GM21423 (cell line): ENCODE data around the gene SORL1-AS1.

ENCODE experiments used
- ATAC-seq: cut with Tn5 transposase; IDR thresholded peaks from one replicate; pipeline ENCODE4 v1.9.1; 2021; ENCODE audit warnings: mild to moderate bottlenecking, moderate library complexity; ENCODE audit not compliant: unreplicated experiment

SORL1-AS1 gene

DNA sequence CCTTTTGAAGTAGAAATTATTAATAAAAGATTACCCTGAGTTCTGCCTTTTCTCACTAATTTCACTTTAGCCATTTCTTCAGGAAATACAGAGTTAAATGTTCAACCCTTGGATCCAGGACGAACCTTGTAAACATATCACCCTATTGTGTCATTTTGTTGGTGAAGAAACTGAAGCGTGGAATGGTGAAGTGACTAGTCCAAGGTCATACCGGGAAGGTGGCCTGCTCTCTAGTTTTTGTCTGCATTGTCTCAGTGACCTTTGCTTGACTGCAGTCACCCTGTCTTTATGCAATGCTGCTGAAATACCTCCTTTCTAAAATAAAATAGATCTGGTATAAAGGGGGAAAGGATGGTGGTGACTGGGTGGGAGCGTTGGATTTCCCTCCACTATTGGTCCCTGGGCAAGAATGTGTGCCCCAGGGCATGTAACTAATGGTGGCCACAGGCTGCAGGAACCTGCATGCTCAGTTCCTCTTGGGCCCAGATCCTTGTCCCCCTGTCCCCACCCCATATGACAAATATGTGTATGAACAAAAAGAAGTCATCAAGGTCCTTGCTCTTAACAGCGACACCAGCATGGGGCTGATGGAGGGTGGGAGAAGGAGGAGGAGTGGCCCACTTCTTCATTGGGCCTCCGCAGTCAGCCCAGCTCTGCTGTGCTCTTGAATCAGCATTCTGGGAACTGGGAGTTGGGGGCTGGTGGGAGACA, 977 bp upstream of the SORL1-AS1 start:
- ATAC-seq: no peak

DNA sequence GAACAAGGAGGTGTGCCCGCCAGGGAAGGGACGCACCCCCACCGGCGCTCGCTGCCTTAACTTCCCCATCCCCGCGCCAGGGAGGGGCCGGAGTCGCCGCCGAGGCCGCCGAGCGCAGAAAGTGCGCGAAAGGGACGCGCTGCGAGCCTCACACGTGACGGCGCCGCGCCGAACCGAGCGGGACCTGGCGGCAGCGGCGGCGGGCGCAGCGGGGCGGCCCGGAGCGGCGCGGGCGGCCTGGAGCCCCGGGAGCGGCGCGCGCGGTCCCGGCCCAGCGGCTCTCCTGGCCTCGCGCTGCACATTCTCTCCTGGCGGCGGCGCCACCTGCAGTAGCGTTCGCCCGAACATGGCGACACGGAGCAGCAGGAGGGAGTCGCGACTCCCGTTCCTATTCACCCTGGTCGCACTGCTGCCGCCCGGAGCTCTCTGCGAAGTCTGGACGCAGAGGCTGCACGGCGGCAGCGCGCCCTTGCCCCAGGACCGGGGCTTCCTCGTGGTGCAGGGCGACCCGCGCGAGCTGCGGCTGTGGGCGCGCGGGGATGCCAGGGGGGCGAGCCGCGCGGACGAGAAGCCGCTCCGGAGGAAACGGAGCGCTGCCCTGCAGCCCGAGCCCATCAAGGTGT, 670 bp downstream of the SORL1-AS1 start, which contains the start of gene SORL1:
TSS of gene SORL1 (plus strand) at position 329 of the 623 bp plus-strand sequence. CDS start at position 347, 18 bp downstream.
- peak; percentile 58 for ATAC-seq

DNA sequence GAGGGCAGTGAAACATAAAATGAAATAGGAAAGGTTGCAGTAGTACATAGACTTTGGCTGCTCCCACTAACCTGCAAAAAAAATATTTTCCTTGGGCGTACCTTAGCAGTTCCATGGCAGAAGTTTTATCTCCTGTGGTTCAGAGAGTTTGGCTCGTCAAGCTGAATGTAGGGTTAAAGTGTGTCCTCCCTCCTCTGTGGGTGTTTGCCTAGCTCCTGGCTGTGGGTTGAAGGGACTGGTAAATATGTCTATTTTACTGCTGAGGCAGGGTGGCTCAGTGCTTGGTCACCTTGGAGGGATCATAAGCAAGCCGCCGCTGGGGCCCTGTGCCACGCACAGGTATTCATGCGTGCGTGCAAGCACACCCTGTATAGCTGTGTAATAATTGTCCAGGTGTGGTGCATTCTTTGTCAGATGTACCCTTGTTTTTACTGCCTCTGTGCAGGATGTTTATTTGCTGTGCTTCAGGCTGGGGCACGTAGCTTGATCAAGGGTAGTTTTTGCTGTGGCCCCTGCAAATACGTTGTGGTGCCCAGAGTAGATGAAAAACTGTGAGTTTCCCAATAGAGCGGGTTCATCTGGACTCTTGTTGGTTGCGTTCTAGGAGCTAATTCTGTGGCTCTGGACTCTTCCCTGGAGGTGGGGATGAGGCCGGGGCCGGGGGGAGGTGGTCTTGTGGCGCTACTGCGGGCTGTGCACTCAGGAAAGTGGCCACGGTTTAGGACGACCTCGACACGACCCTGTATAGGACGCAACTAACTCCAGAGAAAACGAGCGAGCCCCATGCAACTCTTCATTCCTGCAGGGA, 1.4 kb downstream of the SORL1-AS1 start:
- no peak for ATAC-seq

DNA sequence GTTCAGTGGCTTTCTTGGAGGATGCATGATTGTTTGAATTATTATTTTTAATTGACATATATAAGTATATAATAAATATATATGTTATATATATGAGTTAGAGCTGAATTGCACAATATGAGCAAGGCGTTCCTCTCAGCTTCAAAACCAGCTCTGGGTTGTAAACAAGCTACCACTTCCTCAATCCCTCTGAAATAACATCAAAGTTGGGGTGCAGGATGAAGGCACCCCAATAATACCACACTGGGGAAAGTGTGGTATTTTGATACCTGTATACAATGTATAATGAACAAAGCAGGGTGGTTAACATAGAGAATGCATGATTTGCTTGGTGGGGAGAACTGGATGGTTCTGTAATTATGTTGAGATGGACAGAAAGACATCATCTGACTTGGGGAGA, 2.4 kb downstream of the SORL1-AS1 start:
- ATAC-seq: no peak

DNA sequence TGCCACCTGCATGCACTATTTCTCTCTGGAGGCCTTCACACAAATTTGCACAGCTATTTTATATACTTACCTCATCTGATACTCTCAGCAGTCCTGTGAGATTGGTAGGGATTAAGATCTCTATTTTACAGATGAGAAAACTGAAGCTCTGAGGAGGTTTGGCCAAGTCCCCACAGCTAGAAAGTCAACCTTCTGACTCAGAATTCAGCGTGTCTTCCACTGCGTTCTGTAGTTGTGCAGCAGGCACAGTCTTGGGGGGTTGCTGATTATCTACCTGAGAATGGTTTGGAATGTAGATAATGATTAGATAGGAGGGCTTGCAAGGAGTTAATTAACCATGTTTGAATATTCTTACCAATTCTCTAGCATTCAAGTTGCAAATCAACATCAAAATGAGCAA, 3.1 kb downstream of the SORL1-AS1 start:
- no peak for ATAC-seq

DNA sequence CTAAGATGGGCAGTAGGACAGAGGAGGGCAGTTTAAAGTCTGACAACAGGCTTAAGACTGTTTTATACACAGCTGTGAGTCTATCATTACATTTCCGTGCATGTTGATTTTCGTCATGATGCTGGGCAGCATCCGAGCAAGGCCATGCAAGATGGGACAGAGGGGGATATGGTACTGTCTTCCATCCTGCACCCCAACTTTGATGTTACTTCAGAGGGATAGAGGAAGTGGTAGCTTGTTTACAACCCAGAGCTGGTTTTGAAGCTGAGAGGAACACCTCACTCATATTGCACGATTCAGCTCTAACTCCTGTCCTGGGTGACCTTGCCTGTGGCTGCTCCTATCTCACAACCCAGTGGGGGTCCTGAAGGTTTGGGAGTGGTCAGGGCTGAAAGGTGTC, 3.6 kb downstream of the SORL1-AS1 start:
- ATAC-seq: no peak

DNA sequence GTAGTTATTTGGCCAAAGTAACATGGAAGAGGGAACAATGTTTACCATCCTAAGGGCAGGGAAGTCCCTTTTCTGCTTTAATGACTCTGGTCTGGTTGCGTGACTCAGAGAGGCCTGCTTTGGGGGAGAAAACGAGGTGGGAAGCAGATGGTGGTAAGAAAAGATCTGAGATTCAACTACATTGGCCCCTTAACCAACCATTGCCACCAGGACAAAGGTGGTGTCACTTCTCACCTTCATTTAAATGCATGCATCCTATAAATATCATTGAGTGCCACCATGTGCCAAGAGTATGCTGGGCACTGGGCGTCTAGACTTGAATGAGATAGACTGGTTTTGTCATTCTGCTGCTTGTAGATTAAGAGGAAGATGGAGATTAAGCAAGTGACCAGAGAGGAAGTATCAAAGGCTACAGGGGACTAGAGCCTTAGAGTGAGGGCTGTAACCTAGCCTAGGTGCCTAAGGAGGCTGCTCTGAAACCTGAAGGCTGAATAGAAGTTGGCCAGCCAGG, 4.3 kb downstream of the SORL1-AS1 start:
- no peak for ATAC-seq

DNA sequence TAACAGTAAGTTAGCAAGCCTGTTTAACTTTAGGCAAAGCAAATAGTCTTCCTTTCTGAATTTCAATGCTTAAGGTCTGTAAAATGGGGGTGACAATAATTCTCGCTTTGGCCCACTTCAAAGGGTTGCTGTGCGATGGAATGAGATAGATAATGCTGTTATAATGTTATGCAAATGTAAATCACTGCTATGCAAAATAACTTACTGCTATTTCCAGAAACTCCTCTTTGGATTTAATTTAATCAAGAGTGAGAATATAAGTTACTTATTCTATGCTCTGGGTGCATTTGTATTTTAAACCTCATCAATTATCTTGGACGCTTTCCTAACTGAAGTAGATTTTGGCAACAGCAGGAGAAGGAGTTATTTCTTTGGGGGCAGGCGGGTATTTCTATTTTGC, 4.8 kb downstream of the SORL1-AS1 start:
- ATAC-seq: no peak

DNA sequence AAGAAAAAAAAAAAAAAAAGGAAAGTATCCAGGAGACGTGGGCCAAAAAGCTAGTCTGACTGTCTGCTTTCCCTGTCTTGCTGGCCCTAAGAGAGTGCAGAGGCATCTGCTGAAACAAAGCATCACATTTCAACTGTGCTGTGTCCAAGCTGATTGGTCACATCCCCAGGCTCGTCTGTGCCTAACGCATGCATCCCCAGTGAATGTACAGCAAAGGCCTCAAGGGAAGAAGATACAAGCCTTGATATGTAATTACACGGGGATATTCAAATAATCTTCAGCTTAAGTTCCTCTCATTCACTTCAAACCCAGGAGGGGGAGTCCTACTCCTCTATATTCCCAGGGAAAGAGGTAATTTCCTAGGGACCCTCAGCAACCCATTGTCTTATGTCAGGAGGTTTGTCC, 6.0 kb downstream of the SORL1-AS1 start:
- no peak for ATAC-seq

DNA sequence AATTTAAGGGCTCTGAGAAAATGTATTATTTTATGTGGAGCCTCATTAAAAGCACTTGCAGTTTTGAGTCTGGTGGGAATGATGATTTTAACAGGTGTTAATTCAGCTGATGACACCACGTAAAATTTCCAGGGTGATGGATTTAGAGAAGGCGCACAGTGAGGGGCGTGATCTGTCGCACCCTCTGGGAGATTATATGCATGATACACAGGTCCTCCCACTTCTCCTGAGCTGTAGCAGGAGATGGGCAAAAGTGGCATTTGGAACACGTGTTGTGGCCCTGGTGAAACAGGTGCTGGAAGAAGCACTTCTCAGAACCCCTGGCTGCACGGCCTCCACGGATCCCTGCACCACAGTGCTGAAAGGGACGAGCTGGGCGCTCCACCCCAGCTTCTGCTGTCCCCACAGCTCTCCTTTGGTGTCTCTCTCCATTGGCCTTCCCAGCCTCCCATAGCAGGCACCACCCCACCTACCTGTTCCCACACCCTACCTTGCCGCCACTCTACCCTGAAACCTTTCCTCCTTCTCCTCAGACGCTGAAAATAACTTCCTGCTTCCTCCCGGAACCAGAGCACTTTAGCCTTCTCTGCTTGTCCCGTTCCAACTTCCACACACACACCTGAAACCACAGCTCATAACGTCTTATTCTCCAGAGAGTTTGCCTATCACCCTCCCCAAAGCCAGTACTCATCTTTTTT, 7.5 kb downstream of the SORL1-AS1 start:
- no peak for ATAC-seq

DNA sequence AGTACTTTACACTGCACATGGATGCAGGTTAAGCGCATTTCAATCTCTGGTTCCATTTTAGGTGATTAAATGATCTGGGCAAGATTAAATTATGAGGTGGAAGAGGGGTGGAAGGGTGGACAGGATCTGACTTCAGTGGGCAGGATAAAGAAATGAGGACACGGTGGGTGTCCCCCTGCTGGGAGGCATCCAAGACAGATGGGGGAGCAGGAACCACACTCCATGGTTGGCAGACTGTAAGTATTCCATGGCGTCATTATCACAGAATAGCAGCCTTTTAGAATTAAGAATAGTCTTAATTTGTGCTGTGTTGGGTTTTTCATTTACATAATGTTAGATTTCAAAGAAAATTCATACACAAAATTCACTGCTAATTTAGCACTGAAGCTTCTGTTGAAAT, 8.2 kb downstream of the SORL1-AS1 start:
- ATAC-seq: no peak

DNA sequence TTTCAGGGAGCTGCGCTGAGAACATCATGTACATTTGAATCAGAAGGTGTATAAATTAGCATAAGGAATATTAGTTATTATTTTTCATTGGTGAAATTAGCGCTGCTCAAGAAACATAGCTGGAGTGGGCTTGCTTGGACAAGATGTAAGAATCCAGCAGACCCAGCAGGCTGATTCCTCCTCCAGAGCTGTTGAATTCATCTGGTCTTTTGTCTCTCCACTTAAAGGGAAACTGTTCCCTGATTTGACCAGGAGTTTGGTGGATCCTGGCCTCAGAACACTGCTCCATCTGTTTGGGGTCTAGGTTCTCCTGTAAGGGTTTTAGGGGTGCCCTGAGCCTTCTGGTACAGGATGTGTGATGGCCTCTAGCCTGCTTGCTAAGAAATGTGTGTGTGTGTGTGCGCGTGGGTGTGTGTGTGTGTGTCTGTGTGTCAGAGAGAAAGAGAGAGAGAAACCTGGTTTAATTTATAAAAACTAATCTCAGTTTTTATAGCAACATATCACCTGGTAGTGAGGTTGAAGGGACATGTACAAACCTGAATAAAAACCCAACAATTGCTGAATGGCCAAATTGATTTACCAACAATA, 9.0 kb downstream of the SORL1-AS1 start:
- ATAC-seq: no peak

DNA sequence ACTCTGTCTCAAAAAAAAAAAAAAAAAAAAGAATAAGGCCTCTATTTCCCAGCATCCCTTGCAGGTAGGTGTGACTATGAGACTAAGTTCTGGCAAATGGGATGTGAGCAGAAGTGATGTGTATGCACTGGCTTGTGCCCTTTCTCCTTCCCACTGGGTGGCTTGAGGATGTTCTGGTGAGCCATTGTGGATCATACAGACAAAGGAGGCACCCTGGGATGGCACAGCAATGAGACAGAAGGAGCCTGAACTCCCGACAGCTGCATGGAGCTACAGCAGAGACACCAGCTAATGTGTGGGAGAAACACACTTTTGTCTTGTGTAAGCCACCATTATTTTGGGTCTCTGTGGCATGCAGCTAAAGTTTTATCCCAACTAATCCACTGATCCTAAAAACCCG, 11.2 kb downstream of the SORL1-AS1 start:
- no peak for ATAC-seq

DNA sequence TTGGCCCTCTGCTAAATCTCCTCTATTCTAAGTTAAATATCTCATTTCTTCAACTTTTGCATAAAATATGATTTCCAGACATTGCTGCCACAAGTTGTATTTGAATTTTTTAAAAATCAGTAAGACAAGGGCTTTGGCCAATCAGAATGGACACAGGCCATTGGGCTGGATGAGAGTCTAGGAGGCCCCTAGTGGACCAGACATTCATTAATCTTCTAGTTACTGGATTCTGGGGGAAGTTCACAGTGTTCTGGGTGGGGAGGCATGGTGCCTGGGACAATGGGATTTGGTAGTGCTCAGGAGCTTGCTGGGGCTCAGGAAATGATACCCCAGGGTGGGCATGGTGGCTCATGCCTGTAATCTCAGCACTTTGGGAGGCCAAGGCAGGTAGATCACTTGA, 13.0 kb downstream of the SORL1-AS1 start:
- no peak for ATAC-seq

DNA sequence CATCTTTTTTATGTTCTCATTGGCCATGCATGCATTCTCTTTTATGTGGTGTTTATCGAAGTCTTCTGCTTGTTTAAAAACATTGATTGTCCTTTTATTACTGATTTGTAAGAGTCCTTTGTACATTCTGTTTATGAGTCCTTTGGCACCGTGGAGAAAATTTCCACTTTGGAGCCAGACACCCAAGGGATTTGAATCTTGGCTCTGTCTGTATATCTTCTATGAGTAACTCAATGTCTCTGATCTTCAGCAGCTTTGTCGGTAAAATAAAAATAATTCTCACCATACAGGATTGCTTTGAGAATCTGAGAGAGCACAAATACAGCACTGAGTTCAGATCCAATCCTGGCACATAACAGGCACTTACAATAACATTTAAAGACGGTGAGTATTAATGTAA, 13.4 kb downstream of the SORL1-AS1 start:
- ATAC-seq: no peak

DNA sequence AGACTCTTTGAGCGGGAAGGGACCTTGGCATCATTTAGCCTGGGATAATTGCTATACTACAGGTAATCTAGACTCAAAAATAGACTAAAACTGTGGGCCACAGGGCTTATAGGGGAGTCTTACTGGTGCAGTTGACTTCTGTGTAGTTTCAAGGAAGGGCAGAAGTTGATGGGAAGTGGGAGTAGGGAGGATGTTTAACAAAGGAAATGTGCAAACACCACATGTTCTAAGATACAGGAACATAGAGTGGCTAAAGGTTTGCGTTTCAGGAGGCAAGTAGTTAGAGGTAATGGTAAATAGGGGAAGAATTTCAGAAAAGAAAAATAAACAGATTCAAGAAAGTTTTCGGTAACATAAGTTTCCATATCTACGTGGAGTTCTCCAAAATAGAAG, 15.1 kb downstream of the SORL1-AS1 start:
- no peak for ATAC-seq

DNA sequence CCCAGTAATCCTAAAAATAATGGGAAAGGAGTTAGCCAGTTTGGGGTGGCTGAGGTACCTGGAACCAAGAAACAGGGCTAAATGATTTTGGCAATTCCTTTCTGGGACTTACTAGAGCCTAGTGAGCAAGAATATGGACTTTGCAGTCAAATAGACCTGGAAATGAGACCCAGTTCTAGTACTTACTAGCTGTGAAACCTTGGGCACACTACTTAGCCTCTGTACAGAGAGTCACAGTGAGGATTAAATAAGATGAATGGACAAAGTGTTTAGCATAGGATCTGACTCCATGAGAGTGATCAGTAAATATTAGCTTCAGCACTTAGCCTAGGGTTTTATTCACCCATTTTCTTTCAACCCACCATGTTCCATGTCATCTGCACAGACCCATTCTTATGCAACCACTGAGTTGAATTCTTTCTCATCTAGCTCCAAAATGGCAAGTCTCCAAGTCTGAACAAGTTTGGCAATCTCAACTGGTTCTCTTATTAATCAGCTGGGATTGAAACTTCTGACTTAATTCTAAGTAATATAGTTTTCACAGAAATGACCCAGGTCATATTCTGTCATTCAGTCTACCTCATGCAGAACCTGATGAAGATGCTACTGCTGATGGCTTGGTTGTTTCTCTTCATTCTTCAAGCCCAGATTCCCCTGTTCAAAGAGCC, 15.6 kb downstream of the SORL1-AS1 start:
- ATAC-seq: no peak

DNA sequence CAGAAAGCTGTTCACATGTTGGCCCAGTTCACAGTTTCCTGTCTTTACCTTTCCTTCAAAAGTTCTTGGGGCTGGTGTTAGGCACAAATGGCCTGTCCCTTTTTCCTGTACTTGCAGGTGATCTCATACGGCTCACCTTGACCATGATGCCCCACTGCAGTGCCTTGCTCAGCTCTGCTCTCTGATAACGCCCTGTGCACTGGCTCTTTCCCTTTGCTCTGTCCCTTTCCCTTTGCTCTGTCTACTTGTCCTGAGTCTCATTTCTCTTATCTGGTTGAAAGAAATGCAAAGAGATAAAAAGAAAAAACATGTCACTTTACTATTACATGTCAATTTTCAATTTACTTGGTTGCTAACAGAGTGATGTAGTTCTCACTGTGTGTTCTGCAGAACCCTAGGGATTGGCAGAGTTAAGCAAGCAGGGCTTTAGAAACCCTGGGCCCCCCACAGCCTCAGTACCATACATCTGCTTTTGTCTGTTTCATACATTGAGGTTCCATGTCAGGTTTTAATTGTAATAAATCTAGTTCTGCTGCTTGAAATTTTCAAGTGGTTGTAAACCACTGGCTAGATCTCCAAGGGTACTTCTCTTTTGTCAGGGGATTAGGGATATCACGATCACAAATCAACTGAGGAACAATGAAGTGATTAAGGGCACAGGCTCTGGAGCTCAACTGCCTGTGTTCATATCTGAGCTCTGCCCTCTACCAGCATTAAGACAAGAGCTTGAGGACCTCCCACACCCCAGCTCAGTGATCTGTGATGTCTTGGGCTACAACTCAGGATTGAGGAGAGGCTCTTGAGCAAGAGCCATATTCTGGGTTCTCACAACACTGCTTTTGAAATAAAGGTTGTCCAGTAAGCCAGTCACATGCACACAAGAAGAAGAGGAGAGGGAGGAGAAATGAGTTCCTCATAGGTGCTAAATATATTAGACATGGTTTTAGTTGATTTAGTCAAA, 16.9 kb downstream of the SORL1-AS1 start:
- no peak for ATAC-seq

DNA sequence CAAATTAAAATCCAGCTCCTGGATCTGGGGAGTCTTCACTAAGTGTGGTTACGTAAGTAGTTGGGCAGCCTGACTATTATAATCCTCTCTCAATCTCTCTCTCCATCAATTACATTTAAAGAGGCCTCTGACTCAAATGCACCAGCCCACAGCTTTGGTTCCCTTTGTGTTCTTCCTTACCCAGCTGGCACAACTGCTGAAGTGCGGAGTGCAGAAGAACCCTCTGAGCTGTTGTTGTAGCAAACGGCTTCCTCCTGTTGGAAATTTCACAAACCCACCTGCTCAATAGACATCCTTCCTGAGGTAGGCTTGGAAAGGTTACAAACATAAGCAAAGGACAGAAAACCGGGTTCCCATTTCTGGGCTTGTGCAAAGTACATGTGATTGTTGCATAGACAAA, 17.6 kb downstream of the SORL1-AS1 start:
- ATAC-seq: no peak
